GM12891 (cell line): ENCODE measurements around the gene COQ10A.

Experiments used
- DNase-seq: peaks from one replicate; pipeline ENCODE4 v3.0.0; 2011; ENCODE audit warnings: low spot score; ENCODE audit not compliant: insufficient read length
- FAIRE-seq: peaks from 2 replicates; lab custom pipeline; 2011; peaks lifted over from hg19 to GRCh38; lab: Jason Lieb, UNC
- PAX5 ChIP-seq: IDR thresholded peaks from 2 replicates; pipeline ENCODE4 v1.6.1; 2011; ENCODE audit warnings: low read length, moderate library complexity, mild to moderate bottlenecking; ENCODE audit not compliant: insufficient read depth, severe bottlenecking
- POLR2A ChIP-seq: IDR thresholded peaks from 2 replicates; pipeline ENCODE4 v1.6.1; 2011; ENCODE audit warnings: low read depth, low read length, control low read depth
- POLR2AphosphoS5 ChIP-seq: IDR thresholded peaks from 2 replicates; pipeline ENCODE4 v1.6.1; 2011; ENCODE audit warnings: low read depth, low read length, control low read depth
- POU2F2 ChIP-seq: IDR thresholded peaks from 2 replicates; pipeline ENCODE4 v1.6.1; 2011; ENCODE audit warnings: low read depth, mild to moderate bottlenecking, control low read depth, low read length, moderate library complexity
- SPI1 ChIP-seq: IDR thresholded peaks from 2 replicates; pipeline ENCODE4 v1.6.1; 2011; ENCODE audit warnings: low read depth, low read length, control low read depth
- TAF1 ChIP-seq: IDR thresholded peaks from 2 replicates; pipeline ENCODE4 v1.6.1; 2011; ENCODE audit warnings: low read depth, low read length, control low read depth

Gene COQ10A

DNA sequence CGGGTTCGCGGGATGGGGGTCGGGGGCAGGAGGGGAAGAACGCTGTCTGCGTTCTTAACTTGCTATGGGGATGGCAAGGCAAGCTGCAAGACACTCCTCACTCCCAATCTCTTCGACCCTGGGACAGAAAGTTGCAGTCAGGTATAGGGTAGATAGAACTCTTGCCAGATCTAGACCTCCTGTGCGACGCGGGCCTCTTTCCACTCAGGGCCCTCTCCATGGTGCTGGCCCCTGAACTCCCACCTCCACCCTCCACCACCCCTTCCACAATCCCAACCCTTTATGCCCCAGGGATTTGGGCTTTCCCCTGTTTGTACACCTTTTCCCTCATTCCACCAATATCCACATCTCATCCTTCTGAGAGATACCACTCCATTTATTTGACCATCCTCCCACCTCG, 41.8 kb upstream of the COQ10A start:
- FAIRE-seq (no peak), DNase-seq (no peak)
- TF ChIP-seq POU2F2 (no peak), POLR2A (no peak), TAF1 (no peak), POLR2AphosphoS5 (no peak), SPI1 (no peak), PAX5 (no peak)

DNA sequence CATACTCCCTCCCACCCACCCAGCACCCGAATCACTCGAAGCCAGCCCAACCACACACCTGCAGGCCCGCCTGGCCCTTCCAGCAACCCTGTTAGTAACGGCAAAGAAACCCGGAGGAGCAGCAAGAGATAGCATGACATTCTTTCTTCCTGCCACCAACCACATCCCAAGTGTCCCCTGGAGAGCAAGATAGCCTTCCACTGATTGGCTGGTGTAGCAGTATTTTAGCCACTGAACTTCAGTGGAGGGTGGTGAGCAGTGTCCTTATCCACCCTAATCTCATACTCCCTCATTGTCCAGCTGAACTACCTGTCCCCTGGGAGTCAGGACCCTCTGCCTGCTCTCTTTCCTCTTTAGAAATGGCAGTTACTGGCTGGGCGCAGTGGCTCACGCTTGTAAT, 37.7 kb upstream of the COQ10A start:
- no peak for FAIRE-seq
- TF ChIP-seq POLR2AphosphoS5: no peak
- no peak for TF ChIP-seq POLR2A
- no peak for TF ChIP-seq TAF1
- DNase-seq: no peak

DNA sequence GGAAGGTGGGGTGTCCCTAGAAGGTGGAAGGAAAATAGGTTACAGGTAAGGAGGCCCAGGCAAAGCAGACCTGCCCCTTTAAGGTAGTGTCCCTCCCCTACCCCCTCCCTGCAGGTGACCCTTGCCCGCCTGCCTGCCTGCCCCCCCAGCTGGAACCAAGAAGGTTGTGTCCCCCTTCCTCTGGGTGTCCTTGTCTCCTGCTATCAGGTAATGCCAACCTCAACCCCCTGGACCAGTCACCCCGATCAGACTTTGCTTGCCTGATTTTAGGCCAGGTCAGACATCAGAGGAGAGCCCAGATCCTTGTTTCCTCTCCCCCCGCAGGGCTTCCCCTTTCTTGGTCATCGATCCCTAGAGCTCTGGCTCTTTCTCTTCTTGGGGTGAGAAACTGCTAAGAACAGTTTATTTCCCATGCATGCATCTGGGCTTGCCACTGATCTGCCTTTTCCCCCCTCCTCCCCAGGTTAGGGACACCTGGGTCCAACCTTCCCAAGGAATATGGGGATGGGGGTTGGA, 36.8 kb upstream of the COQ10A start, which contains the start of gene SLC39A5:
Gene SLC39A5, plus strand, starts transcription at position 136 of the 516 bp plus-strand sequence. CDS start 1,224 bp downstream, outside the sequence.
- no peak for FAIRE-seq
- TF ChIP-seq PAX5 (no peak), POU2F2 (no peak), POLR2AphosphoS5 (no peak), POLR2A (no peak), SPI1 (no peak), TAF1 (no peak)
- no peak for DNase-seq

DNA sequence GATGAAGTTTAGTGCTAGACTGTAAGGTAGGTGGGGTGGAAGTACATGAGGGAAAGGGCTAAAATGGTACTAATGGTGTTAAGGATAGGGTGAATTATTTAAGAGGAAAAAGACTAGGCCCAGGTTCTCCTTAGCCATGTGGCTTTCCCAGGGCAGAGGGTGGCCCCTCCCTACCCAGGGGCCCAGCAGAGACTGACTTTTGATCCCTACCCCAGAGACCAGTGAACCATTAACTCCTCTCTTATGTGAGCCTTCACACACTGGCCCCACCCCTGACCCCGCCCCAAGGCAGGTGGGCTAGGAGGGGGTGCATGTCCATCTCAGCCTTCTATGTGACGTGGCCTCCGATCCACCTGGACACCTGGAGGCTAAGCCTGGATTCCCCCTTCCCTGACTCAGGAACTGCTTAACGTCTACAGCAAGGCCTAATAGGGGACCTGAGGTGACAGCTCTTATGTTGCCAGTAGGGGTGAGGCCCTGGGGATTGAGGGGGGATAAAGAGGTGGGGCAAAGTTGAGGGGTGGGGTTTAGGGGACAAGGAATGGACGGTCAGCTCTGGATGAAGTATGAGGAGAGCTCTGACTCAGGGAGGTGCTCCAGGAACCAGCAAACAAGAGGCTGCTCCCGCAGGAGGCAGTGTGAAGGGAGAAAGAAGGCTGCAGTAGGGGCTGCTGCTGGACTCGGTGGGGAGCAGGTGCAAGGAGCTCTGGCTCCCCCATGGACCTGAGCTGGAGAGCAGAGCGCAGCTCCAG, 36.1 kb upstream of the COQ10A start:
- DNase-seq (no peak), FAIRE-seq (no peak)
- TF ChIP-seq POLR2AphosphoS5 (no peak), TAF1 (no peak), POLR2A (no peak), POU2F2 (no peak), PAX5 (no peak), SPI1 (no peak)

DNA sequence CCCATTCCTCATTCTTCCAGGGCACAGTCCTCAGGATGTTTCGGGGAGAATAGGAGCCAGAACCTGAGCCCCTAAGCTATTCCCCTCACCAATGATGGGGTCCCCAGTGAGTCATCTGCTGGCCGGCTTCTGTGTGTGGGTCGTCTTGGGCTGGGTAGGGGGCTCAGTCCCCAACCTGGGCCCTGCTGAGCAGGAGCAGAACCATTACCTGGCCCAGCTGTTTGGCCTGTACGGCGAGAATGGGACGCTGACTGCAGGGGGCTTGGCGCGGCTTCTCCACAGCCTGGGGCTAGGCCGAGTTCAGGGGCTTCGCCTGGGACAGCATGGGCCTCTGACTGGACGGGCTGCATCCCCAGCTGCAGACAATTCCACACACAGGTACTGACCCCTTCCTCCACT, 35.6 kb upstream of the COQ10A start:
- TF ChIP-seq TAF1 (no peak), POU2F2 (no peak), PAX5 (no peak), POLR2A (no peak), POLR2AphosphoS5 (no peak), SPI1 (no peak)
- DNase-seq: no peak
- no peak for FAIRE-seq

DNA sequence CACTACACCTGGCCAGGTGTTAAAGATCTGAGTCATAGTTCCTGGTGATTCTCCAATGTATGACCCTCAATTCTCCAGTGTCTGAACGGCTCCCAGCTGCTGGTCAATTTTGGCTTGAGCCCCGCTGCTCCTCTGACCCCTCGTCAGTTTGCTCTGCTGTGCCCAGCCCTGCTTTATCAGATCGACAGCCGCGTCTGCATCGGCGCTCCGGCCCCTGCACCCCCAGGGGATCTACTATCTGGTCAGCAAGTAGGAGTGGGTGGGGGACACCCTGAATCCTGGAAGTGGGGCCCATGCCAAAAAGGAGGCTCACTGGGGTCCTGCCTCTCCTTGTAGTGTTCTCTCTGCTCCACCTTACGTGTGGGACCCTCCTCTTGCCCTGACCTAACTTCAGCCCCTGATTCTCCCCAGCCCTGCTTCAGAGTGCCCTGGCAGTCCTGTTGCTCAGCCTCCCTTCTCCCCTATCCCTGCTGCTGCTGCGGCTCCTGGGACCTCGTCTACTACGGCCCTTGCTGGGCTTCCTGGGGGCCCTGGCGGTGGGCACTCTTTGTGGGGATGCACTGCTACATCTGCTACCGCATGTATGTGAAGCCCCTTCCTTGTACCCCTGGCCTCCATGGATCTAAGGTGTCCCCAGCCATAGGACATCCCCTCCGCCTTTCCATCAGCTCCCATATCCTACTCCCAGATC, 31.9 kb upstream of the COQ10A start:
- DNase-seq: no peak
- FAIRE-seq: no peak
- TF ChIP-seq POLR2AphosphoS5 (no peak), SPI1 (no peak), TAF1 (no peak), PAX5 (no peak), POLR2A (no peak), POU2F2 (no peak)

DNA sequence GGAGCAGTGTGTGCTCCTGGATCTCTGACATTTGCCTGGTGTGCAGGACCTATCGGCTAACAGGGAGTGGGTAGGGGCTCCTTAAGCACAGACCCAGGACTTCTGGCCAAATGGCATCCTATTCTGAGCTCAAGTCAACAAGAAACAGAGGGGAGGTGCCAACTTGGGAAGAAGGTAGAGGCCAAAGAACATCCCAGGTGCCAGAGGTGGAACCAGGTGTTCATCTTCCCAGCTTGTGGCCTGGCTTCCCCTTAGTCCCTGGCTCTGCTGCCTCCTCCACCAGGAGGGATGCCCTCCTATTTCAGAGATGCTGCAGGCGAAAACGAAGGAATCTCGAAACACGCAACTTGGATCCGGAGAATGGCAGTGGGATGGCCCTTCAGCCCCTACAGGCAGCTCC, 30.7 kb upstream of the COQ10A start:
- no peak for DNase-seq
- no peak for FAIRE-seq
- TF ChIP-seq PAX5 (no peak), POU2F2 (no peak), TAF1 (no peak)

DNA sequence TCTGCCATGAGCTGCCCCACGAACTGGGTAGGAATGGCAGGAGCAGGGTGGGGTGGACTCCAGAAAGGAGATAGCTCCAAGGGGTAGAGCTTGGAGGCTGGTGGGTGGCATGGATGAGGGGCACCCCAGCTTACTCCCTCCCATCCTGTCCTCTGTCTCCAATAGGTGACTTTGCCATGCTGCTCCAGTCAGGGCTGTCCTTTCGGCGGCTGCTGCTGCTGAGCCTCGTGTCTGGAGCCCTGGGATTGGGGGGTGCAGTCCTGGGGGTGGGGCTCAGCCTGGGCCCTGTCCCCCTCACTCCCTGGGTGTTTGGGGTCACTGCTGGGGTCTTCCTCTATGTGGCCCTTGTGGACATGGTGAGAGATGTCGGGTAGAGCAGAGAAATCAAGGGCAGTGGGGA, 29.8 kb upstream of the COQ10A start:
- no peak for FAIRE-seq
- no peak for DNase-seq
- TF ChIP-seq POLR2AphosphoS5 (0 out of 2 replicates have a peak, but pooled peaks have one; percentile 6), POU2F2 (no peak), SPI1 (no peak), POLR2A (no peak), TAF1 (no peak), PAX5 (no peak)

DNA sequence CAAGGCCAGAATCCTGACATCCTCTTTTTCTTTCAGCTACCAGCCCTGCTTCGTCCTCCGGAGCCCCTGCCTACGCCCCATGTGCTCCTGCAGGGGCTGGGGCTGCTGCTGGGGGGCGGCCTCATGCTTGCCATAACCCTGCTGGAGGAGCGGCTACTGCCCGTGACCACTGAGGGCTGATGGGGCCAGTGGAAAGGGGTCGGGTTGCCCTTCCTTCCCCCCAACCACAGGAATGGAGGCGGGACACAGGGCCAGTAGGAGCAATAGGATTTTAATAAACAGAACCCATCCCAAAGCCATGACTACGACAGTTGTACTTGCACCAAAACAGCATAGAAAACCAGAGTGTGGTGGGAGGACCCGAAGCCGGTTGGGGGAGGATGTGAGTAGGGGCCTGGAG, 29.2 kb upstream of the COQ10A start:
- TF ChIP-seq POU2F2 (no peak), SPI1 (no peak), POLR2A (no peak), POLR2AphosphoS5 (no peak), PAX5 (no peak), TAF1 (no peak)
- FAIRE-seq (no peak), DNase-seq (no peak)
